Psoas muscle (tissue), 8 donors: ENCODE results near the gene CMA1. TPM values are rescaled to one million over a fixed set of nuclear protein-coding genes. Genes with fewer than 3 reads are reported as not detected.
"Not testable (repeated sequence)": the region's sequence is repeated elsewhere in the genome, so short reads cannot be mapped to it uniquely, and the experiment has no call there.

Experiments
- ATAC-seq, 4 donors: fragments of 200-7000 bp; cut with Tn5 transposase; one replicate each; pipeline ENCODE4 v1.9.1; 2020; ENCODE audit warnings: moderate library complexity in 3 of 4, mild to moderate bottlenecking in 2 of 4
- DNase-seq, 2 donors: peaks; one replicate each; pipeline ENCODE4 v3.0.0-alpha.2; 2020
- H3K27ac ChIP-seq: fragments of 200-600 bp; one replicate; pipeline ENCODE4 v1.8.0; 2022
- H3K27me3 ChIP-seq, 3 donors: fragments of 200-600 bp in 1 of 3; one replicate each; pipeline versions ENCODE4 v1.6.1 to v1.8.0; 2013 to 2022; ENCODE audit warnings: low read length in 2 of 3, mild to moderate bottlenecking in 2 of 3, moderate library complexity in 1 of 3; ENCODE audit not compliant: insufficient read depth in 3 of 3
- H3K36me3 ChIP-seq, 2 donors: fragments of 200-600 bp in 1 of 2; one replicate each; pipeline versions ENCODE4 v1.6.1 to v1.8.0; 2013 to 2022; ENCODE audit warnings: low read depth in 1 of 2, mild to moderate bottlenecking in 1 of 2, moderate library complexity in 1 of 2; ENCODE audit not compliant: insufficient read depth in 1 of 2
- H3K4me1 ChIP-seq: fragments of 200-600 bp; one replicate; pipeline ENCODE4 v1.8.0; 2022
- H3K4me3 ChIP-seq: fragments of 200-600 bp; one replicate; pipeline ENCODE4 v1.8.0; 2022; ENCODE audit warnings: mild to moderate bottlenecking
- H3K9me3 ChIP-seq: fragments of 200-600 bp; one replicate; pipeline ENCODE4 v1.8.0; 2022
- WGBS, 3 donors: extraction: QIAGEN DNeasy Blood & Tissue Kit; methylation state at CpG; one replicate each; pipeline versions ENCODE4 v1.1.6 to v1.1.7; 2013; 5-methylcytosine and 5-hydroxymethylcytosine counted together
- intact Hi-C, 2 donors: fragments of 100-400 bp; cut with DNase I; formaldehyde crosslinking; loops; one replicate each; pipeline versions ENCODE4 v1.11.0 to v1.14.2; 2022
- polyA plus RNA-seq, 3 donors: library from polyadenylated mRNA; stranded (reverse); fragments of 200-250 nt; gene quantifications; one replicate each; pipeline ENCODE4 v1.2.3, GENCODE V29; 2013
- total RNA-seq, 4 donors: library from RNA; stranded (reverse); fragmentation: NEBNext Ultra II Directional in 2 of 4; extraction: Animal tissue kit (Norgen Biotek cat#: 25700) in 2 of 4; gene quantifications; one replicate each; pipeline versions ENCODE4 v1.2.1 to v1.2.4, GENCODE V29; 2021 to 2023
- TF ChIP-seq, protein P1 (sequence below): fragments of 200-600 bp; IDR thresholded peaks from one replicate; pipeline ENCODE4 v1.8.0; 2022; ENCODE audit warnings: antibody characterized with exemption
- donor health status: healthy with polysubstance abuse.
- donor health status: DM: no; HTN: no; CAD: no; lungs with moderate emphysema.
- donor health status: Bipolar disorder and iron deficiency.
- donor health status: healthy.
- donor health status: DM: yes; HTN: yes; CAD: no.
- donor health status: DM: no; HTN: no; CAD: no.
- donor health status: DM: no; HTN: no; CAD: no.
- donor health status: DM: yes; HTN: yes; CAD: no.

CMA1 gene
- total and polyA plus RNA-seq, 7 donors = 0.04 to 0.92 (median 0.36) TPM; not detected in 3

DNA sequence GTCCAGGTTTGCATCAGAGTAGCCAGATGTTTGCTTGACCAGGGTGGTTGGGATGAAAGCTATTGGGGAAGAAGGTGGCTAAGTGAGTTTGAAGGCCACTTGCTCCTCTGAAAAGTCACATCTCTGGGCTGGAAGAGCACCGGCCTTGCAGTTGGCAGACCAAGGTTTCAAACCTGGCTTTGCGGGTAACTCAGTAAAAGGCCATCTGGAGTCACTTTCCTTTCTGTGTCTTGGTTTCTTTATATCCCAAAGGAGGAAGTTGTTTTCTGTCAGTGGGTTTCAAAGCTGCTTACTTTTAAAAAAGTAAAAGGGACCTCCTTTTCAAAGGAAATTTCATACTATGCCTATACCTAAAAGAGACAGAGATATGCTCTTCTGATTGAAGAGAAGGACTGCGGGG, 26.2 kb upstream of the CMA1 start:
- TF ChIP-seq, protein P1, sequence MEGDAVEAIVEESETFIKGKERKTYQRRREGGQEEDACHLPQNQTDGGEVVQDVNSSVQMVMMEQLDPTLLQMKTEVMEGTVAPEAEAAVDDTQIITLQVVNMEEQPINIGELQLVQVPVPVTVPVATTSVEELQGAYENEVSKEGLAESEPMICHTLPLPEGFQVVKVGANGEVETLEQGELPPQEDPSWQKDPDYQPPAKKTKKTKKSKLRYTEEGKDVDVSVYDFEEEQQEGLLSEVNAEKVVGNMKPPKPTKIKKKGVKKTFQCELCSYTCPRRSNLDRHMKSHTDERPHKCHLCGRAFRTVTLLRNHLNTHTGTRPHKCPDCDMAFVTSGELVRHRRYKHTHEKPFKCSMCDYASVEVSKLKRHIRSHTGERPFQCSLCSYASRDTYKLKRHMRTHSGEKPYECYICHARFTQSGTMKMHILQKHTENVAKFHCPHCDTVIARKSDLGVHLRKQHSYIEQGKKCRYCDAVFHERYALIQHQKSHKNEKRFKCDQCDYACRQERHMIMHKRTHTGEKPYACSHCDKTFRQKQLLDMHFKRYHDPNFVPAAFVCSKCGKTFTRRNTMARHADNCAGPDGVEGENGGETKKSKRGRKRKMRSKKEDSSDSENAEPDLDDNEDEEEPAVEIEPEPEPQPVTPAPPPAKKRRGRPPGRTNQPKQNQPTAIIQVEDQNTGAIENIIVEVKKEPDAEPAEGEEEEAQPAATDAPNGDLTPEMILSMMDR = no peak
- H3K9me3 ChIP-seq = no peaks in the 10 kb centered on the region
- no peaks in the 10 kb centered on the region for H3K27me3 ChIP-seq
- ATAC-seq = no peak
- no peak overlapping the region for H3K27ac ChIP-seq
- no peak for DNase-seq
- intact Hi-C loops = no loop called here
- no peaks in the 10 kb centered on the region for H3K4me1 ChIP-seq
- H3K4me3 ChIP-seq = no peak overlapping the region
- WGBS, 3 donors = 75 to 79% (median 75%) methylated on average over 3 of the region's 3 CpGs
- no peaks in the 10 kb centered on the region for H3K36me3 ChIP-seq

DNA sequence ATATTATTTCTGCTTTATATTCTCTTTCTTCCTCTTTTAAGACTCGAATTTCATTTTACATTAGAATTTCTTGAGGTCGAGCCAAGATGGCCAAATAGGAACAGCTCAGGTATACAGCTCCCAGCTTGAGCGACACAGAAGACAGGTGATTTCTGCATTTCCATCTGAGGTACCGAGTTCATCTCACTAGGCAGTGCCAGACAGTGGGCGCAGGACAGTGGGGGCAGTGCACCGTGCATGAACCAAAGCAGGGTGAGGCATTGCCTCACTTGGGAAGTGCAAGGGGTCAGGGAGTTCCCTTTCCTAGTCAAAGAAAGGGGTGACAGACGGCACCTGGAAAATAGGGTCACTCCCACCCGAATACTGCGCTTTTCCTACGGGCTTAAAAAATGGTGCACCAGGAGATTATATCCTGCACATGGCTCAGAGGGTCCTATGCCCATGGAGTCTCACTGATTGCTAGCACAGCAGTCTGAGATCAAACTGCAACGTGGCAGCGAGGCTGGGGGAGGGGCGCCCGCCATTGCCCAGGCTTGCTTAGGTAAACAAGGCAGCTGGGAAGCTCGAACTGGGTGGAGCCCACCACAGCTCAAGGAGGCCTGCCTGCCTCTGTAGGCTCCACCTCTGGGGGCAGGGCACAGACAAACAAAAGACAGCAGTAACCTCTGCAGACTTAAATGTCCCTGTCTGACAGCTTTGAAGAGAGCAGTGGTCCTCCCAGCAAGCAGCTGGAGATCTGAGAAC, 18.0 kb upstream of the CMA1 start:
- H3K9me3 ChIP-seq, ATAC-seq, intact Hi-C loops, H3K4me3 ChIP-seq, H3K27ac ChIP-seq, H3K27me3 ChIP-seq, DNase-seq, H3K4me1 ChIP-seq, H3K36me3 ChIP-seq: not testable (repeated sequence)
- WGBS, 3 donors = 71 to 77% (median 73%) methylated on average over 13 to 15 of the region's 15 CpGs

DNA sequence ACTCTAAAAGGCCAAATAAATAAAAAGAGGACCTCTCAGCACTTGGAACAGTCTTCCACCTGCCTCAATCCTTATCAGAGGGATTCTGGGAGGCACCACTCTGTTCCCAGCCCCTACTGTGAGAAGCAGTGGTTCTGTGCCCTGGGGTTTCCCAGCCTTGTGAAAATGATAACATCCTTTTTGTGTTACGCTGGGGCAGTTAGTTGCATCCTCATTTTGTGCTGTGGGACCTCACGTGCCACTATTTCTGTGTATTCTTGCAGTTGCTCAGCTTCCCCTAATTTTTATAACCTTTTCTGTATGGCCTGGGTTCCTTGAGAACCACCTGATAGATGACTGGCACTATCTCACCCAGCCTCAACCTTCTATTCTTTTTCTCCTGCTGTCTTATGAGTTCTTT, 10.8 kb upstream of the CMA1 start:
- no peak for ATAC-seq
- no peaks in the 10 kb centered on the region for H3K4me1 ChIP-seq
- 62 to 72% (median 64%) methylated on average over 2 of the region's 2 CpGs for WGBS, 3 donors
- no peaks in the 10 kb centered on the region for H3K36me3 ChIP-seq
- no peaks in the 10 kb centered on the region for H3K9me3 ChIP-seq
- H3K27ac ChIP-seq = no peak overlapping the region
- H3K27me3 ChIP-seq = no peaks in the 10 kb centered on the region
- TF ChIP-seq, protein P1 = no peak
- DNase-seq = no peak
- intact Hi-C loops = no loop called here
- H3K4me3 ChIP-seq = no peak overlapping the region

GRCh38 chr14:24514209-24514608, 6.1 kb upstream of the CMA1 start:
- H3K27me3 ChIP-seq = no peaks in the 10 kb centered on the region
- H3K9me3 ChIP-seq = no peaks in the 10 kb centered on the region
- no peak for ATAC-seq
- whole genome bisulfite sequencing, 3 donors = 77 to 87% (median 79%) methylated on average over 1 of the region's 1 CpG
- no peak for DNase-seq
- intact Hi-C loops = no loop called here
- no peaks in the 10 kb centered on the region for H3K4me1 ChIP-seq
- no peak overlapping the region for H3K27ac ChIP-seq
- H3K4me3 ChIP-seq = no peak overlapping the region
- TF ChIP-seq, protein P1 = no peak
- H3K36me3 ChIP-seq = no peaks in the 10 kb centered on the region

DNA sequence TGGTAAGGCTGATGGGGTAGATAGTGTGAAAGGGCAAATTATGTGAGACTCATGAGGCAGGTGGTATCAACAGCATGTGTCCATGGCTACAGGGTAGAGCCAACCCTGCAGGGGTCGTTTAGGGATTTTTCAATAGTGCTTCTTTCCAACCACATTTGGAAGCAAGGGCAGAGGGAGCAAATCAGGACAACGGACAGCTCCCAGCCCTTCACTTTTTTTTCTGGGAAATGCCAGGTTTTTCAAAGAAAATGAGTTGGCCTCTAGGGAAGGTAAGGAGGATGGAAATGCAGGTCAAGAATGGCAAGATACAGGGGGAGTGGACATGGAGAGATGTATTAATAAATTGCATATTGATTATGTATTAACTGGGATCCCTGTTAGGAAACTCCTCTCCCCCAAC, 4.9 kb upstream of the CMA1 start:
- Histone ChIP-seq H3K27me3 (no peaks in the 10 kb centered on the region), H3K4me3 (no peak overlapping the region), H3K36me3 (no peaks in the 10 kb centered on the region), H3K9me3 (no peaks in the 10 kb centered on the region), H3K27ac (no peak overlapping the region), H3K4me1 (no peaks in the 10 kb centered on the region)
- TF ChIP-seq, protein P1 = no peak
- intact Hi-C loops = no loop called here
- ATAC-seq (no peak), DNase-seq (no peak)
- 2 to 4% (median 4%) methylated on average over 2 of the region's 2 CpGs for WGBS, 3 donors
